NCI-H524 (cell line): ENCODE results near the gene RGS6.

Source experiments
- DNase-seq, 2 experiments: peaks; one replicate each; lab custom pipeline; 2025; lab: John Stamatoyannopoulos, UW

RGS6 gene

GRCh38 chr14:72608391-72609204 lies 676.4 kb downstream of the RGS6 start:
- no peak for DNase-seq

- DNase-seq: no peak
Observed at GRCh38 chr14:72609205-72609916, 677.1 kb downstream of the RGS6 start.

GRCh38 chr14:72610096-72610830 lies 678.0 kb downstream of the RGS6 start:
- no peak for DNase-seq

- DNase-seq: no peak
Observed at GRCh38 chr14:72610831-72611200, 678.6 kb downstream of the RGS6 start.

- no peak for DNase-seq
Observed at GRCh38 chr14:72611506-72611905, 679.3 kb downstream of the RGS6 start.

GRCh38 chr14:72612041-72612440 lies 679.8 kb downstream of the RGS6 start:
- DNase-seq: peak in 1 of 2 experiments; percentile 65

- DNase-seq: peak in 1 of 2 experiments; percentile 44
Observed at GRCh38 chr14:72613231-72613974, 681.2 kb downstream of the RGS6 start.

- peak in 1 of 2 experiments; percentile 44 for DNase-seq
Observed at GRCh38 chr14:72613975-72614319, 681.7 kb downstream of the RGS6 start.

GRCh38 chr14:72614365-72614764 lies 682.1 kb downstream of the RGS6 start:
- no peak for DNase-seq

- DNase-seq: no peak
Observed at GRCh38 chr14:72614891-72615415, 682.7 kb downstream of the RGS6 start.

GRCh38 chr14:72615451-72616121 lies 683.4 kb downstream of the RGS6 start:
- no peak for DNase-seq
